Activated CD4-positive, alpha-beta T cell treated with anti-CD3 and anti-CD28 coated beads, Interleukin-2, amount 50 U/mL, for 16 hours (primary cell): ENCODE results near the gene HCRT.
"Not testable (repeated sequence)": the region's sequence is repeated elsewhere in the genome, so short reads cannot be mapped to it uniquely, and the experiment has no call there.

Experiments used
- DNase-seq: peaks from one replicate; pipeline ENCODE4 v3.0.0-alpha.2; 2020

Gene HCRT

GRCh38 chr17:42179335-42179734, 5.9 kb downstream of the HCRT start:
- DNase-seq: no peak

- no peak for DNase-seq
These were observed 6.4 kb downstream of the HCRT start for GRCh38 chr17:42178817-42179216.

- DNase-seq: no peak
These were observed 7.6 kb downstream of the HCRT start for GRCh38 chr17:42177684-42178083.

GRCh38 chr17:42174126-42174783, 11.0 kb downstream of the HCRT start:
- no peak for DNase-seq

- DNase-seq: no peak
These were observed 13.4 kb downstream of the HCRT start for GRCh38 chr17:42171831-42172230.

GRCh38 chr17:42169351-42169750, 15.9 kb downstream of the HCRT start:
- DNase-seq: no peak

GRCh38 chr17:42167807-42168206, 17.4 kb downstream of the HCRT start:
- no peak for DNase-seq

- DNase-seq: no peak
These were observed 19.0 kb downstream of the HCRT start for GRCh38 chr17:42166196-42166763.

- DNase-seq: no peak
These were observed 19.5 kb downstream of the HCRT start for GRCh38 chr17:42165751-42166150.

GRCh38 chr17:42163696-42164407, 21.4 kb downstream of the HCRT start:
- no peak for DNase-seq

- DNase-seq: peak; percentile 53
These were observed 22.1 kb downstream of the HCRT start for GRCh38 chr17:42163113-42163512.

GRCh38 chr17:42160531-42160910, 24.7 kb downstream of the HCRT start:
- no peak for DNase-seq

- DNase-seq: no peak
These were observed 25.3 kb downstream of the HCRT start for GRCh38 chr17:42159796-42160530.

GRCh38 chr17:42155614-42156045, 29.6 kb downstream of the HCRT start:
- no peak for DNase-seq

GRCh38 chr17:42153919-42154742, 31.1 kb downstream of the HCRT start:
- DNase-seq: no peak

- no peak for DNase-seq
These were observed 38.2 kb downstream of the HCRT start for GRCh38 chr17:42146911-42147607.

GRCh38 chr17:42143138-42143537, 42.1 kb downstream of the HCRT start:
- DNase-seq: not testable (repeated sequence)

- DNase-seq: no peak
These were observed 42.8 kb downstream of the HCRT start for GRCh38 chr17:42142371-42142896.

- no peak for DNase-seq
These were observed 43.9 kb downstream of the HCRT start for GRCh38 chr17:42141382-42141781.

GRCh38 chr17:42140690-42141089, 44.6 kb downstream of the HCRT start:
- DNase-seq: not testable (repeated sequence)

- no peak for DNase-seq
These were observed 46.3 kb downstream of the HCRT start for GRCh38 chr17:42138749-42139492.
